ENCODE results near the gene LRRC56.
A peak's percentile ranks its signal among the peaks of the same experiment; 100 is the strongest.

The LRRC56 gene

DNA sequence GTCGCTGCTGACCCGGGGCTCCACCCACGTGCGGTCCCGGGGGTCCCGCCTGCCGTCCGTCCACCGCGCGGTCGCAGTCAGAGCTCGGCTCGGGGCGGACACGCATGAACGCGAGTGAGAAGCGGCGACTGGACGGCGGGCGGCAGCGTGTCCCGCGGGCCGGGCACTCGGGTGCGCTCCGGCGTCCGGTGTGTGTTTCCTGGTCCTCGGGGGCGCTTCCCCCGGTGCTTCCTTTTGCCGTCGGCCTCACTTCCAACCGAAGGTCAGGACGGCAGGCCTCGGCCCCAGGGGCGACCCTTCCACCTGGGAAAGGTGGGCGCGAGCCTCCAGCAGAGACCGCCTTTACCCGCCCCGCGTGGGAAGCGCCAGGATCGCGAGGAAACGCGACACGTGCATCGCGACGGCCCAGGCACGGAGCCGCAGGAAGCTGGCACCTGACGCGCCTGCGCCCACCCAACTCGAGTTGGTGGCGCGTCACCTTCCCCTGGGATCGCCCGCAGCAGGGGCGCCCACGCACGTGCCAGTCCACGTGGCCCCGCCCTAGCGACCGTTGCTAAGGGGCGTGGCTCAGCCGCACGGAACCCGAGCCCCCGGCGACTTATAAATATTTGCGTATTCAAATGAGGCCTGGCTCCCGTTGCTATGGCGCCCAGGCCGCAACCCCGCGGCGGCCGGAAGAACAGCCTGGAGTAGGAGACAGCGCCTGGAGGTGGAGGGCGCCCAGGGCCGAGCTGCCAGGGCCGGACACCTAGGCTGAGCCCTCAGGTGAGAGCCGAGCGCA lies at the start of gene LRRC56:
TSS of gene LRRC56 (plus strand) at position 687 of the 781 bp plus-strand sequence. CDS start 3,158 bp downstream, outside the sequence.
- DNase-seq, result peak in 31 of 58 donors; percentile 13 to 63 (median 40)

DNA sequence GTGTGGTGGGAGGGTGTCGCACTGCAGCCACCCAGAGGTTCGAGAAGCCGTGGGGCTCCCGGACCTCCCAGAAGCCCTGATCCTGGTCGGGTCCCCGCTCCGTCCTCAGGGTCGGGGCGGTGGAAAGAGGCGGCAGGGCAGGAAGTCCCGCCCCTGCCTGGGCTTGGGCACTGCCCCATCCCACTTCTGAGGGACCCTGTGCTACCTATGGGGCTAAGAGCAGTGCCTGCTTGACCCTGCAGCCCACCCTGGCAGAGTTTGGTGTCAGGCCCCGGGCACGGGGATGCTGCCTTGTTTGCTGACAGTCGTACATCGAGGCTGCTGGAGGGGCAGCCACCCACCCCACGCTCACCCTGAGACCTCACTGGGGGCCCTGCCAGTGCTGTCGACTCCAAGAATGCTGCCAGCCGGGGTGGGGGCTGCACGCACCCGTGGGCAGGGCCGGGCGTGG lies 49.7 kb upstream of the LRRC56 start:
- no peak for DNase-seq

DNA sequence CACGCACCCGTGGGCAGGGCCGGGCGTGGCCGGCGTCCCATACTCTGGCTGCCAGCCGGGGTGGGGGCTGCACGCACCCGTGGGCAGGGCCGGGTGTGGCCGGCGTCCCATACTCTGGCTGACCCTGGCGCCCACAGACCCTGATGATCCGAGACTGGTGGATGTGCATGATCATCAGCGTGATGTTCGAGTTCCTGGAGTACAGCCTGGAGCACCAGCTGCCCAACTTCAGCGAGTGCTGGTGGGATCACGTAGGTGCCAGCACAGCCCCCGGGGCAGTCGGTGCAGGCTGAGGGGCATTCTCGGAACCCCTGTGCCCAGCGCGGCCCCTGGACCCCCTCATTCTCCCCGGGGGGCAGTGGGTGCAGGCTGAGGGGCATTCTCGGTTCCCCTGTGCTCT lies 49.3 kb upstream of the LRRC56 start:
- no peak for DNase-seq

- no peak for DNase-seq
Measured at GRCh38 chr11:488579-488978, 48.7 kb upstream of the LRRC56 start.

GRCh38 chr11:488992-489391 lies 48.3 kb upstream of the LRRC56 start:
- peak in 7 of 58 donors; percentile 26 to 59 (median 39) for DNase-seq

GRCh38 chr11:489610-490185 lies 47.6 kb upstream of the LRRC56 start:
- DNase-seq, result no peak

DNA sequence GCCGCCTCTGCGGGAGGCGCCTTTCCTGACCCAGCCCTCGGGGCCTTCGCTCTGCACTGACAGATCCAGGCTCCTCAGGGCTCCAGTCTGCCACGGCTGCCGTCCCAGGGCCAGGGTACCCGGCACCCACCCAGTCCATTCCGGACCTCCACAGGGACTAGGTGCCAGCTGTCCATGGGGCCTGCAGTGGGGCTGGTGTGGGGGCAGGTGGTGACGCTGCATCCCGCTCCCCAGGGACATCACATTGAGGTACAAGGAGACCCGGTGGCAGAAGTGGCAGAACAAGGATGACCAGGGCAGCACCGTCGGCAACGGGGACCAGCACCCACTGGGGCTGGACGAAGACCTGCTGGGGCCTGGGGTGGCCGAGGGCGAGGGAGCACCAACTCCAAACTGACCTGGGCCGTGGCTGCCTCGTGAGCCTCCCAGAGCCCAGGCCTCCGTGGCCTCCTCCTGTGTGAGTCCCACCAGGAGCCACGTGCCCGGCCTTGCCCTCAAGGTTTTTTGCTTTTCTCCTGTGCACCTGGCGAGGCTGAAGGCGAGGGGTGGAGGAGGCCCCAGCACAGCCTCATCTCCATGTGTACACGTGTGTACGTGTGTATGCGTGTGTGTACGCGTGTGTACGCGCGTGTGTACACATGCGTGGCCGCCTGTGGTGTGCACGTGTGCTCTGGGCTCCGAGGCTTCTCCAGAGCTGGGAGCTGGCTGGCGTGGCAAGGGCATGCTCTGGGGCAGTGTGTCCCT lies 47.0 kb upstream of the LRRC56 start:
- no peak for DNase-seq

DNA sequence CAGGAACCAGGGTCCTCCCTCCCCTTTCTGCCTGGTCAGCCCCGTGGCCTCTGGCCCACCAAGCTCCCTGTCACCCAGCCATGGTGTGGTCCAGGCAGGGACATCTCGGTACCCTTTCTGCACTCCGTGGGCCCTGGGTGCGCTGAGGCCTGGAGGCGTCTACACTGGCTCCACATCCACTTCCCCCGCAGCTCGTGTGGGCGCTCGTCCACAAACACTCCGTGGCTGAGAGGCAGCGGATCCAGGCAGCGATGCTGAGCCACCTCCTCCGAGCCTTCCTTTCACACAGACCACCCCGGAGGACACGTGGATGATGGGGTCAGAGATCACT lies 46.4 kb upstream of the LRRC56 start:
- DNase-seq, result no peak

GRCh38 chr11:491358-491757 lies 46.0 kb upstream of the LRRC56 start:
- no peak for DNase-seq

- DNase-seq, result no peak
Measured at GRCh38 chr11:492427-493226, 44.7 kb upstream of the LRRC56 start.

DNA sequence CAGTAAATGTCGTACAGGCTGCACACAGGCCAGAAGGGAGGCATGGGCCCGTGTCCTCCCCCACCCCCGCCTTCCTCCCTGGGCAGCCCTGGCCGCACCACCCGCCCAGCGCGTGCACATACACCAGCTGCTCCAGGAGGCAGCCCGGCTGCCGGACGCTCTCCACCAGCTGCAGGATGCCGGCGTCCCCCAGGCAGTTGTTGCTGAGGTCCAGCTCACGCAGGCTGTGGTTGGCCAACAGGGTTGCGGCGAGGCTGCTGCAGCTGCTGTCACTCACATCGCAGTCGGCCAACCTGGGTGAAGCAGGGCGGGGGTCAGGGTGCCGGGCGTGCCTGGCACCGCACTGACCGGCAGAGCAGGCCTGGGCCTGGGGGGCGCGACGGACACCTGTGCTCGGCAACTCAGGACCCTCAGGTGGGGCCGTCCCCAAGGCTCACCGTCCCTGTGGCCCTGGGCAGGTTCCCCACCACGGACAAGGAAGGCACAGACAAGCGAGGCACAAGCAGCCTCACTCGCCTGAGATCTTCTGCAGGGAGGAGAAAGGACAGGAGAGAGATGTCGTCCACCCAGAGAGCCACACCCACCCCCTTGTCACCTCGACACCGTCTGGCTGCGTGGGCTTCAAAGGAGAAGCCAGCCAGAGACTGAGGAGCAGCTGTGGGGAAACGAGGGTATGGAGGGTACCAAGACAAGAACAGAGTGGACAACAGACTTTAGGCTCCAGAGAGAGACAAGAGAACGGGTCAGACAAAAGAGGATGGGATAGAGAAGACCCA lies 42.4 kb upstream of the LRRC56 start:
- peak in 51 of 58 donors; percentile 24 to 93 (median 73) for DNase-seq

- DNase-seq, result peak in 1 of 58 donors; percentile 46
Measured at GRCh38 chr11:495537-495931, 41.8 kb upstream of the LRRC56 start.

DNA sequence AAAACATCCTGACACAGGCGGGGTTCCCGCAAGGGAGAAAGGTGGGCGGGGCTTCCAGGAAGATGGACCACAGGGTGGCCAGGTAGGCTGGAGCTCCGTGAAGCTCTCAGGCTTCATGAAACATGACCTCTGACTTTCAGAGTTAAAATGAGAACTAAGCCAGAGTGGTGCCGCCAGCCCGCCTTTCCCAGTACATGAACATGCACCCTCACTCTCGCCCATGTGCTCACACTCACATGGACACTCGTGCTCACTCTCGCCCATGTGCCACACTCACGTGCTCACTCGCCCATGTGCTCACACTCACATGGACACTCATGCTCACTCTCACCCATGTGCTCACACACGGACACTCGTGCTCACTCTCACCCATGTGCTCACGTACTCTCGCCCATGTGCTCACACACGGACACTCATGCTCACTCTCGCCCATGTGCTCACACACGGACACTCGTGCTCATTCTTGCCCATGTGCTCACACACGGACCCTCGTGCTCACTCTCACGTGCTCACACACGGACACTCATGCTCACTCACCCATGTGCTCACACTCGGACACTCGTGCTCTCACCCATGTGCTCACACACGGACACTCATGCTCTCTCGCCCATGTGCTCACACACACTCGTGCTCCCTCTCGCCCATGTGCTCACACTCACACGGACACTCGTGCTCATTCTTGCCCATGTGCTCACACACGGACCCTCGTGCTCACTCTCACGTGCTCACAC lies 40.3 kb upstream of the LRRC56 start:
- DNase-seq, result no peak

DNA sequence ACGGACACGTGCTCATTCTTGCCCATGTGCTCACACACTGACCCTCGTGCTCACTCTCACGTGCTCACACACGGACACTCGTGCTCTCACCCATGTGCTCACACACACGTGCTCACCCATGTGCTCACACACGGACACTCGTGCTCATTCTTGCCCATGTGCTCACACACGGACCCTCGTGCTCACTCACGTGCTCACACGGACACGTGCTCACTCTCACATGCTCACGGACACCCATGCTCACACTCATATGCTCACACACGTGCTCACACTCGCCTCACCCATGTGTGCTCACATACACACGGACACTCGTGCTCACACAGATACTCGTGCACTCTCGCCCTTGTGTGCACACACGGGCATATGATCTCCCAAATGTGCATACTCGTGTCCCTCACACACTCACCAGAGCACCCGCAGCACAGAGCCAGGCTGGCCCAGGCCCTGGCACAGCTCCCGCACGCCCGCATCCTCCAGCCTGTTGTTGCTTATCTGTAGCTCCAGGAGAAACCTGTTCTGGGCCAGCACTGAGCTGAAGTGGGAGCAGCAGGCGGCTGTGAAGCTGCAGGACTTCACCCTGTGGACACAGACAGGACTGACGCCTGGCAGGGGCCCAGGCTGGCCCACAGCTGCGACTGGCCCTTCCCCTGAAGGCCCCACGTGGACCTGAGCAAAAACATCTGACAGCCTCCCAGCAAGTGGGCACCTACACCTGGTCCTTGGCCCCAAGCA lies 39.6 kb upstream of the LRRC56 start:
- DNase-seq, result no peak

GRCh38 chr11:498297-499181 lies 38.8 kb upstream of the LRRC56 start:
- DNase-seq, result no peak

DNA sequence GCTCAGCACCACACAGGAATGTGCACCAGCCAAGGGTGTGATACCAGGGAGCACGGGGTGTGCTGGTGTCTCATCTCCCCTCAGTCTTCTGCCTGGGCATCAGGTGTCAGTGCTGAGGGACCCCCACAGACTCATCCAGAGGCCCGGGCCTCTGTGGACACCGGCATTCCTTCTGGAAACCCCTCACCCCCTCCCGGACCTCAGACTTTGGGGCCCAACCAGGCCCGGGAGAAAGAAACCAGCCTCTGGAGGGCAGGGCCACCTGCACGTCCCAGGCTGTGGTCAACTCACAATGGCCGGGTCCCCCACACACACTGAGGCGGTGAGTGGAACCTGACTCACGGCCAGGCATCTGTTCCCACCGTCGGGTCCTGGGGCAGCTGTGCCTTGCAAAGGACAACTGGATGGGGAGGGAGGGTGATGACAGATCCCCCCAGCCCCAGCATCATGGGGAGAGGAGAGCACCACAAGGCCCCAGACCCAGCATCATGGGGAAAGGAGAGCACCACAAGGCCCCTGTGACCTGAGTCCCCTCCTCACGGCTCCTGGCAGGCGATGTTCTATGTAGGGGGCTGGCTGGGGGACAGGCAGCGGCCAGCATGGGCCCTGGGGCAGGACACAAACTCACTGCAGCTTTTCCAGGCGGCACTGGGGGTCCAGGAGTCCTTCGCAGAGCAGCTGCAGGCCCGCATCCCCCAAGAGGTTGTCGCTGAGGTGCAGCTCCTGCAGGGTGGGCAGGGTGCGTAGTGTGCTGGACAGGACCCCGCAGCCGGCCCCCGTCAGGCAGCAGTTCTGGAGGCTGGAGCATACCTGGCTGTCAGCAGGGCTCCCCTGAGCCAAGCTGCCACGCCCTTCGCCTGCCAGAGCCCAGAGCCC lies 37.9 kb upstream of the LRRC56 start:
- no peak for DNase-seq
